Astrocyte (in vitro differentiated cells and primary cell): Measurements from ENCODE around the gene METTL25B. TPM values are rescaled to one million over a fixed set of nuclear protein-coding genes. Genes with fewer than 3 reads are reported as not detected.

Source experiments
- DNase-seq: peaks from one replicate; pipeline ENCODE4 v3.0.0-alpha.2; 2010; ENCODE audit warnings: low read depth
- FAIRE-seq: peaks from 2 replicates; lab custom pipeline; 2011; peaks lifted over from hg19 to GRCh38; lab: Jason Lieb, UNC
- H2AFZ ChIP-seq: 2 replicates; pipeline ENCODE4 v1.6.0; 2012; ENCODE audit warnings: low read depth, low read length, inconsistent platforms
- H3K27ac ChIP-seq: 2 replicates; pipeline ENCODE4 v1.5.1; 2011; ENCODE audit warnings: low read depth, low read length, inconsistent platforms
- H3K27me3 ChIP-seq: 2 replicates; pipeline ENCODE4 v1.6.0; 2011; ENCODE audit warnings: low read length, inconsistent platforms; ENCODE audit not compliant: insufficient read depth
- H3K36me3 ChIP-seq: 2 replicates; pipeline ENCODE4 v1.5.1; 2011; ENCODE audit warnings: low read length, inconsistent platforms; ENCODE audit not compliant: insufficient read depth
- H3K4me1 ChIP-seq: 2 replicates; pipeline ENCODE4 v1.5.1; 2011; ENCODE audit warnings: low read length, inconsistent platforms; ENCODE audit not compliant: insufficient read depth
- H3K4me2 ChIP-seq: 2 replicates; pipeline ENCODE4 v1.6.0; 2012; ENCODE audit warnings: low read length, inconsistent platforms
- H3K4me3 ChIP-seq: 2 replicates; pipeline ENCODE4 v1.5.1; 2011; ENCODE audit warnings: low read depth, mild to moderate bottlenecking, low read length, inconsistent platforms; ENCODE audit not compliant: insufficient read depth
- H3K79me2 ChIP-seq: 2 replicates; pipeline ENCODE4 v1.6.0; 2012; ENCODE audit warnings: mild to moderate bottlenecking, low read length, inconsistent platforms; ENCODE audit not compliant: insufficient read depth
- H3K9ac ChIP-seq: 2 replicates; pipeline ENCODE4 v1.6.0; 2012; ENCODE audit warnings: mild to moderate bottlenecking, low read length, inconsistent platforms
- H3K9me3 ChIP-seq: 2 replicates; pipeline ENCODE4 v1.5.1; 2012; ENCODE audit warnings: low read depth, mild to moderate bottlenecking, low read length, inconsistent platforms; ENCODE audit not compliant: insufficient read depth
- H4K20me1 ChIP-seq: 2 replicates; pipeline ENCODE4 v1.6.0; 2012; ENCODE audit warnings: low read length, inconsistent platforms; ENCODE audit not compliant: insufficient read depth
- H3K27ac Mint-ChIP-seq: one replicate; pipeline ENCODE4 v1.8.0; 2021; ENCODE audit warnings: mild to moderate bottlenecking, mixed read lengths; ENCODE audit not compliant: unreplicated experiment
- H3K27me3 Mint-ChIP-seq: one replicate; pipeline ENCODE4 v1.8.0; 2021; ENCODE audit warnings: low read depth, mixed read lengths; ENCODE audit not compliant: unreplicated experiment
- H3K36me3 Mint-ChIP-seq: one replicate; pipeline ENCODE4 v1.8.0; 2021; ENCODE audit warnings: low read depth, mixed read lengths; ENCODE audit not compliant: unreplicated experiment
- H3K4me1 Mint-ChIP-seq: one replicate; pipeline ENCODE4 v1.8.0; 2021; ENCODE audit warnings: low read depth, mixed read lengths; ENCODE audit not compliant: unreplicated experiment
- H3K4me3 Mint-ChIP-seq: one replicate; pipeline ENCODE4 v1.8.0; 2021; ENCODE audit warnings: mild to moderate bottlenecking, moderate library complexity, mixed read lengths; ENCODE audit not compliant: unreplicated experiment
- H3K9me3 Mint-ChIP-seq: one replicate; pipeline ENCODE4 v1.8.0; 2021; ENCODE audit warnings: mild to moderate bottlenecking, mixed read lengths; ENCODE audit not compliant: unreplicated experiment
- CTCF ChIP-seq: IDR thresholded peaks from 2 replicates; pipeline ENCODE4 v1.5.1; 2011; ENCODE audit warnings: low read depth, mild to moderate bottlenecking, inconsistent platforms, low read length, moderate library complexity; ENCODE audit not compliant: insufficient read depth
- EZH2 ChIP-seq: IDR thresholded peaks from 2 replicates; pipeline ENCODE4 v1.6.1; 2012; ENCODE audit warnings: mild to moderate bottlenecking, low read length, inconsistent platforms; ENCODE audit not compliant: insufficient read depth
- total RNA-seq: library from RNA; stranded (reverse); gene quantifications from 2 replicates; pipeline ENCODE4 v1.2.1, GENCODE V29; 2021

The METTL25B gene
- total RNA-seq, 1 donor from 2014 or later: 9.9 TPM

- DNase-seq: no peak
- no peak overlapping the region for H2AFZ ChIP-seq
- H3K4me1 Mint-ChIP-seq: peaks cover 23% of the 10 kb centered on the region
- peaks cover 2% of the 10 kb centered on the region for H3K27me3 ChIP-seq
- H3K79me2 ChIP-seq: no peaks in the 10 kb centered on the region
- peaks cover 25% of the 10 kb centered on the region for H3K36me3 Mint-ChIP-seq
- H3K4me3 Mint-ChIP-seq: peak overlapping the region; percentile 27
- H3K27me3 Mint-ChIP-seq: no peaks in the 10 kb centered on the region
- FAIRE-seq: no peak
- no peaks in the 10 kb centered on the region for H4K20me1 ChIP-seq
- TF ChIP-seq CTCF: no peak
- no peak for TF ChIP-seq EZH2
- no peaks in the 10 kb centered on the region for H3K36me3 ChIP-seq
- no peak overlapping the region for H3K4me2 ChIP-seq
- H3K4me1 ChIP-seq: peaks cover 5% of the 10 kb centered on the region
- H3K9me3 ChIP-seq: peaks cover 2% of the 10 kb centered on the region
- H3K27ac ChIP-seq: no peak overlapping the region
- peaks cover 3% of the 10 kb centered on the region for H3K9me3 Mint-ChIP-seq
- H3K9ac ChIP-seq: no peak overlapping the region
- H3K27ac Mint-ChIP-seq: no peak overlapping the region
- no peak overlapping the region for H3K4me3 ChIP-seq
Measured at GRCh38 chr1:156698995-156699394, 29.3 kb upstream of the METTL25B start.

GRCh38 chr1:156700736-156701531, 27.3 kb upstream of the METTL25B start:
- H3K4me3 Mint-ChIP-seq: peak overlapping the region; percentile 31

More at GRCh38 chr1:156700736-156701531, 27.3 kb upstream of the METTL25B start:
- no peaks in the 10 kb centered on the region for H3K36me3 ChIP-seq
- DNase-seq (no peak), FAIRE-seq (no peak)
- no peak overlapping the region for H3K27ac ChIP-seq
- H4K20me1 ChIP-seq: no peaks in the 10 kb centered on the region
- peaks cover 22% of the 10 kb centered on the region for H3K4me1 Mint-ChIP-seq
- H3K4me3 ChIP-seq: no peak overlapping the region
- H3K4me2 ChIP-seq: no peak overlapping the region
- H3K9me3 ChIP-seq: peaks cover 2% of the 10 kb centered on the region
- H3K4me1 ChIP-seq: peaks cover 24% of the 10 kb centered on the region
- H3K9me3 Mint-ChIP-seq: peaks cover 3% of the 10 kb centered on the region
- no peak overlapping the region for H2AFZ ChIP-seq
- H3K9ac ChIP-seq: no peak overlapping the region
- no peaks in the 10 kb centered on the region for H3K27me3 Mint-ChIP-seq
- no peak overlapping the region for H3K27ac Mint-ChIP-seq
- TF ChIP-seq EZH2: no peak
- no peak for TF ChIP-seq CTCF
- H3K79me2 ChIP-seq: no peaks in the 10 kb centered on the region
- H3K27me3 ChIP-seq: peaks cover 4% of the 10 kb centered on the region
- peaks cover 25% of the 10 kb centered on the region for H3K36me3 Mint-ChIP-seq
